ENCODE measurements around the gene SYNDIG1. TPM values are rescaled to one million over a fixed set of nuclear protein-coding genes. Genes with fewer than 3 reads are reported as not detected.
"Not testable (repeated sequence)": the region's sequence is repeated elsewhere in the genome, so short reads cannot be mapped to it uniquely, and the experiment has no call there.

The SYNDIG1 gene
- total RNA-seq, 1 donor from 2014 or later: 5.6 TPM

DNA sequence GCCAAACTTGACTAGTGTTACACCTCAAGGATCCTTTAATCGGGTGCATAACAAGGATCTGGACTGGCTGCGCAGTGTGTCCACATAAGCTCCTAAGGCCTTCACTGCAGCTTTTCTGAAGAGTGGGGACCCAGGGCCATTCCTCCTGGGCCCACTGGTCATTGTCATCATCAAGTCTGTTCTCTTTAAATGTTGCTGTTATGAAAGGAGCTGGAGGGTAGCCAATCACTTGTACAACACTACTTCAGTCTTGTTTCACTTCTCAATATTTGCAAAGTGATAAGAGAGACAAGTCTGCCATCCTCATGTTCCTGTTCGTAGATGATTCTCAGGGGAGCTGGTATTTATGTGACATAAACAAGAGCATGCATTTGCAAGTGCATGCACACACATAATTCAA lies 149.8 kb downstream of the SYNDIG1 start:
- peaks cover 13% of the 10 kb centered on the region for H3K4me1 Mint-ChIP-seq (ENCODE audit: low read depth)
- H3K9me3 Mint-ChIP-seq (ENCODE audit: low read depth): no peaks in the 10 kb centered on the region
- TF ChIP-seq, protein P1, sequence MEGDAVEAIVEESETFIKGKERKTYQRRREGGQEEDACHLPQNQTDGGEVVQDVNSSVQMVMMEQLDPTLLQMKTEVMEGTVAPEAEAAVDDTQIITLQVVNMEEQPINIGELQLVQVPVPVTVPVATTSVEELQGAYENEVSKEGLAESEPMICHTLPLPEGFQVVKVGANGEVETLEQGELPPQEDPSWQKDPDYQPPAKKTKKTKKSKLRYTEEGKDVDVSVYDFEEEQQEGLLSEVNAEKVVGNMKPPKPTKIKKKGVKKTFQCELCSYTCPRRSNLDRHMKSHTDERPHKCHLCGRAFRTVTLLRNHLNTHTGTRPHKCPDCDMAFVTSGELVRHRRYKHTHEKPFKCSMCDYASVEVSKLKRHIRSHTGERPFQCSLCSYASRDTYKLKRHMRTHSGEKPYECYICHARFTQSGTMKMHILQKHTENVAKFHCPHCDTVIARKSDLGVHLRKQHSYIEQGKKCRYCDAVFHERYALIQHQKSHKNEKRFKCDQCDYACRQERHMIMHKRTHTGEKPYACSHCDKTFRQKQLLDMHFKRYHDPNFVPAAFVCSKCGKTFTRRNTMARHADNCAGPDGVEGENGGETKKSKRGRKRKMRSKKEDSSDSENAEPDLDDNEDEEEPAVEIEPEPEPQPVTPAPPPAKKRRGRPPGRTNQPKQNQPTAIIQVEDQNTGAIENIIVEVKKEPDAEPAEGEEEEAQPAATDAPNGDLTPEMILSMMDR (IDR thresholded peaks at IDR 0.05): no peak

DNA sequence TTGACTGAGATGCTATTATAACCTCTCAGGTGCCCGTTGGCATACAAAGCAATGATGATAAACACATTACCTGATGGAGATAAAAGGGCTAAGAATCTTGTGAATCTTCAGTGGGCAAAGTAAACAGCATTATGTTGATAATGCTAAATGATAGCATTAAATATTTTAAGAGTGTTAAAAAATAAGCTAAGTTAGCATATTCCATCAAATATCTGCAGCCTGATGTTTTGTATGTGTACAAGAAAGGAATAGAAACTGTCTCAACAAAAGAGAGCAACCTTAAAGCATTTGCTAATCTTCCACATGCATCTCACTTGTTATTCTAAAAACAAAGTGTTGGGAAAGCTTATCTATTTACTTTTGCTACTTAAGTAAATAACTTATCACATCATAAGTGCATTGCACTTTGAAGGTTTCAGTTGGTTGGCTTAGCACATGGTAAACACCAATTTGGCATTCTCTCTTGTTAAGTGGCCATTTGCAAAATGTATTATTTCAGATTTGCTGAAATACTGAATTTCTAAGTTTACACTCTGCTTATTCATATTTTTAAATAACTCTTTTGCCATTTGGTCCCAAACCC lies 151.6 kb downstream of the SYNDIG1 start:
- TF ChIP-seq, protein P1 (IDR thresholded peaks at IDR 0.05): no peak
- peaks cover 3% of the 10 kb centered on the region for H3K27me3 Mint-ChIP-seq (ENCODE audit: low read depth)
- H3K4me3 Mint-ChIP-seq (ENCODE audit: unreplicated experiment): no peak overlapping the region

More for the DNA sequence above, 149.8 kb downstream of the SYNDIG1 start:
- Mint-ChIP-seq H3K27ac (ENCODE audit: unreplicated experiment) (no peak overlapping the region), H3K4me3 (ENCODE audit: unreplicated experiment) (no peak overlapping the region), H3K27me3 (ENCODE audit: low read depth) (peaks cover 3% of the 10 kb centered on the region), H3K36me3 (ENCODE audit: low read depth) (peaks cover 2% of the 10 kb centered on the region)
- no peak for DNase-seq (ENCODE audit: low spot score)

DNA sequence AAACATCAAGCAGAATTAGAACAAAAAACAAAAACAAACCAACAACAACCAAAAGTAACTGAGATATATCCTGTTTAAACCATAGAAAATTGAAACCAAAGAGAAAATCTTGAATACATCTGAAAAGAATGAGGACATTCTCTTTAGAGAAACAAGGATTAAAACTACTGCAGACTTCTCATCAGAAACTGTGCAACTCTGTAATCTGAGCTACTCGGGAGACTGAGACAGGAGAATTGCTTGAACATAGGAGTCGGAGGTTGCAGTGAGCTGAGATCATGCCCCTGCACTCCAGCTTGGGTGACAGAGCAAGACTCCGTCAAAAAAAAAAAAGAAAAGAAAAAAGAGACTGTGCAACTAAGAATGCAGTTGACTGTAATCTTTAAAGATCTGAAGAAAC lies 153.4 kb downstream of the SYNDIG1 start:
- H3K27me3 Mint-ChIP-seq (ENCODE audit: low read depth): no peaks in the 10 kb centered on the region
- peaks cover 13% of the 10 kb centered on the region for H3K4me1 Mint-ChIP-seq (ENCODE audit: low read depth)
- H3K36me3 Mint-ChIP-seq (ENCODE audit: low read depth): no peaks in the 10 kb centered on the region
- no peak for DNase-seq (ENCODE audit: low spot score)
- TF ChIP-seq, protein P1 (IDR thresholded peaks at IDR 0.05): no peak
- peak overlapping the region; percentile 69 for H3K27ac Mint-ChIP-seq (ENCODE audit: unreplicated experiment)
- no peaks in the 10 kb centered on the region for H3K9me3 Mint-ChIP-seq (ENCODE audit: low read depth)
- H3K4me3 Mint-ChIP-seq (ENCODE audit: unreplicated experiment): peak overlapping the region; percentile 46

More for the DNA sequence above, 151.6 kb downstream of the SYNDIG1 start:
- no peaks in the 10 kb centered on the region for H3K9me3 Mint-ChIP-seq (ENCODE audit: low read depth)
- peaks cover 2% of the 10 kb centered on the region for H3K36me3 Mint-ChIP-seq (ENCODE audit: low read depth)
- DNase-seq (ENCODE audit: low spot score): no peak
- no peak overlapping the region for H3K27ac Mint-ChIP-seq (ENCODE audit: unreplicated experiment)
- peaks cover 13% of the 10 kb centered on the region for H3K4me1 Mint-ChIP-seq (ENCODE audit: low read depth)

DNA sequence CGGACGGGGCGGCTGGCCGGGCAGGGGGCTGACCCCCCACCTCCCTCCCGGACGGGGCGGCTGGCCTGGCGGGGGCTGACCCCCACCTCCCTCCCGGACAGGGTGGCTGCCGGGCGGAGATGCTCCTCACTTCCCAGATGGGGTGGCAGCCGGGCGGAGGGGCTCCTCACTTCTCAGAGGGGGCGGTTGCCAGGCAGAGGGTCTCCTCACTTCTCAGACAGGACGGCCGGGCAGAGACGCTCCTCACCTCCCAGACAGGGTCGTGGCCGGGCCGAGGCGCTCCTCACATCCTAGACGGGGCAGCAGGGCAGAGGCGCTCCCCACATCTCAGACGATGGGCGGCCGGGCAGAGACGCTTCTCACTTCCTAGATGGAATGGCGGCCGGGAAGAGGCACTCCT lies 156.7 kb downstream of the SYNDIG1 start:
- peaks cover 13% of the 10 kb centered on the region for H3K4me1 Mint-ChIP-seq (ENCODE audit: low read depth)
- H3K9me3 Mint-ChIP-seq (ENCODE audit: low read depth); H3K36me3 Mint-ChIP-seq (ENCODE audit: low read depth); H3K27me3 Mint-ChIP-seq (ENCODE audit: low read depth); H3K27ac Mint-ChIP-seq (ENCODE audit: unreplicated experiment); H3K4me3 Mint-ChIP-seq (ENCODE audit: unreplicated experiment); DNase-seq (ENCODE audit: low spot score): not testable (repeated sequence)

DNA sequence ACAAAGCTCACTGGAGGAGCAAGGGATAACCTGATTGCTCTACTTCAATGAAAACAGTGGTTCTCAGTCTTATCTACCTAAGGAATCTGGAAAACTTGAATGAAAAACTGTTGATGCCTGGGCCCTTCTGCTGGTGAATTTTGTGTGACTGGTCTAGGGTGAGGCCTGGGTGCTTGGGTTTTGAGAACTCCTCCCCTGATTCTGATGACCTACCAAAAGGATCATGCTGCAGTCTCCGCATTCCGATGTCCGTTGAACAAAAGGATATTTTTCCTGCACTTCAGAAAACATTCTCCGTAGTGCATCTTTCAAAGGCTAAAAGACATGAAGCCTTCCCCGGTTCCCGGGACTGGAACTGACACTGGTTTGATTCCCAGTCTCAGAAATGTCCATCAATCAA lies 157.9 kb downstream of the SYNDIG1 start:
- no peak for DNase-seq (ENCODE audit: low spot score)
- H3K9me3 Mint-ChIP-seq (ENCODE audit: low read depth): no peaks in the 10 kb centered on the region
- peaks cover 9% of the 10 kb centered on the region for H3K4me1 Mint-ChIP-seq (ENCODE audit: low read depth)
- no peaks in the 10 kb centered on the region for H3K27me3 Mint-ChIP-seq (ENCODE audit: low read depth)
- no peak overlapping the region for H3K4me3 Mint-ChIP-seq (ENCODE audit: unreplicated experiment)
- no peak overlapping the region for H3K27ac Mint-ChIP-seq (ENCODE audit: unreplicated experiment)
- TF ChIP-seq, protein P1 (IDR thresholded peaks at IDR 0.05): no peak
- no peaks in the 10 kb centered on the region for H3K36me3 Mint-ChIP-seq (ENCODE audit: low read depth)

DNA sequence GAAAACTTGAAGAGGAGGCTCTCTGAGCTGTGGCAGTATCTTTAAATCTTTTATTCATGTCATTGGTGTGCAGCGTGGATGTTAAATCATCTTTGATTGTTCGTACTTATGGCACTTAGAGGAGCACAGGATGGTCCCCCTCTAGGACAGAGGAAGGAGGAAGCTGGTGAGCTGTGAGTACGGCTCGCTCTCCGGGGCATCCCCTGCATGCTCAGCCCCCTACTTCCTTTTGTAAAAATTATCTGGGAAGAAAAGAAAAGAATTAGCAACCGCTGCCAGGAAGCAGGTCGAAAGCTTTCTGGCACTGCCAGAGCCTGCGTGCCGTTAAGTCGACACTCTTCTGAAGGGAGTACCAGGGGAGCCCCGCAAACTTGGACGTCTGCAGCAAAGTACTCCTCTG lies 158.5 kb downstream of the SYNDIG1 start:
- Mint-ChIP-seq H3K9me3 (ENCODE audit: low read depth) (no peaks in the 10 kb centered on the region), H3K27ac (ENCODE audit: unreplicated experiment) (no peak overlapping the region), H3K4me3 (ENCODE audit: unreplicated experiment) (no peak overlapping the region), H3K27me3 (ENCODE audit: low read depth) (no peaks in the 10 kb centered on the region), H3K36me3 (ENCODE audit: low read depth) (no peaks in the 10 kb centered on the region), H3K4me1 (ENCODE audit: low read depth) (peaks cover 3% of the 10 kb centered on the region)
- TF ChIP-seq, protein P1 (IDR thresholded peaks at IDR 0.05): no peak
- DNase-seq (ENCODE audit: low spot score): no peak
